GM23338 (cell line): ENCODE results near the gene GSAP. TPM values are rescaled to one million over a fixed set of nuclear protein-coding genes. Genes with fewer than 3 reads are reported as not detected.

Experiments used
- ATAC-seq: fragments of 200-7000 bp; cut with Tn5 transposase; 3 replicates; pipeline ENCODE4 v1.9.1; 2020
- DNase-seq: peaks from one replicate; pipeline ENCODE4 v3.0.0-alpha.2; 2015; ENCODE audit warnings: low spot score
- H2AFZ ChIP-seq: fragments of 200-600 bp; sonication (generic); 2 replicates; pipeline ENCODE4 v1.8.0; 2016; ENCODE audit warnings: antibody characterized with exemption, mild to moderate bottlenecking, moderate library complexity
- H3F3A ChIP-seq: fragments of 200-600 bp; sonication (generic); replicated peaks from 2 replicates; pipeline ENCODE4 v1.8.0; 2017; ENCODE audit warnings: antibody characterized with exemption, mixed run types, low read depth
- H3K27ac ChIP-seq: fragments of 200-600 bp; sonication (generic); 2 replicates; pipeline ENCODE4 v1.6.1; 2016; ENCODE audit warnings: low read depth
- H3K27me3 ChIP-seq: fragments of 200-600 bp; sonication (generic); 2 replicates; pipeline ENCODE4 v1.8.0; 2016; ENCODE audit warnings: mild to moderate bottlenecking, mixed run types, moderate library complexity; ENCODE audit not compliant: insufficient read depth
- H3K36me3 ChIP-seq: fragments of 200-600 bp; sonication (generic); 2 replicates; pipeline ENCODE4 v1.8.0; 2016; ENCODE audit warnings: mild to moderate bottlenecking; ENCODE audit not compliant: insufficient read depth
- H3K4me1 ChIP-seq: fragments of 200-600 bp; sonication (generic); 2 replicates; pipeline ENCODE4 v1.8.0; 2016; ENCODE audit warnings: mild to moderate bottlenecking, moderate library complexity; ENCODE audit not compliant: insufficient read depth
- H3K4me2 ChIP-seq: fragments of 200-600 bp; sonication (generic); 2 replicates; pipeline ENCODE4 v1.7.1; 2017; ENCODE audit warnings: mixed run types
- H3K4me3 ChIP-seq: fragments of 200-600 bp; sonication (generic); 2 replicates; pipeline ENCODE4 v1.6.1; 2016; ENCODE audit warnings: mixed run types
- H3K79me2 ChIP-seq: fragments of 200-600 bp; sonication (generic); replicated peaks from 2 replicates; pipeline ENCODE4 v1.8.0; 2017; ENCODE audit warnings: mild to moderate bottlenecking; ENCODE audit not compliant: insufficient read depth
- H3K9me2 ChIP-seq: fragments of 200-600 bp; sonication (generic); 2 replicates; pipeline ENCODE4 v1.8.0; 2017; ENCODE audit not compliant: insufficient read depth
- H4K20me1 ChIP-seq: fragments of 200-600 bp; sonication (generic); replicated peaks from 2 replicates; pipeline ENCODE4 v1.8.0; 2017; ENCODE audit warnings: mild to moderate bottlenecking; ENCODE audit not compliant: insufficient read depth
- H3K27ac Mint-ChIP-seq: 2 replicates; pipeline ENCODE4 v1.8.0; 2020; ENCODE audit warnings: inconsistent platforms, mild to moderate bottlenecking, moderate library complexity, mixed read lengths
- H3K27me3 Mint-ChIP-seq: 3 replicates; pipeline ENCODE4 v1.8.0; 2022; ENCODE audit warnings: low read depth, mild to moderate bottlenecking, moderate library complexity, mixed read lengths, inconsistent platforms; ENCODE audit not compliant: insufficient read depth, poor library complexity
- H3K36me3 Mint-ChIP-seq: 3 replicates; pipeline ENCODE4 v1.8.0; 2021; ENCODE audit warnings: low read depth, mild to moderate bottlenecking, inconsistent platforms, moderate library complexity, mixed read lengths
- H3K4me1 Mint-ChIP-seq: 3 replicates; pipeline ENCODE4 v1.8.0; 2020; ENCODE audit warnings: mild to moderate bottlenecking, inconsistent platforms, mixed read lengths
- H3K4me3 Mint-ChIP-seq: 3 replicates; pipeline ENCODE4 v1.8.0; 2021; ENCODE audit warnings: moderate library complexity, mild to moderate bottlenecking, inconsistent platforms, mixed read lengths
- H3K9me3 Mint-ChIP-seq: 3 replicates; pipeline ENCODE4 v1.8.0; 2020; ENCODE audit warnings: moderate library complexity, mild to moderate bottlenecking, inconsistent platforms, mixed read lengths
- CREB1 ChIP-seq: fragments of 250-450 bp; sonication (Bioruptor Pico); IDR thresholded peaks from 2 replicates; pipeline ENCODE4 v1.5.0; 2020; ENCODE audit warnings: low read depth, mild to moderate bottlenecking, moderate library complexity
- EZH2 ChIP-seq: fragments of 200-600 bp; sonication (generic); IDR thresholded peaks from one replicate; pipeline ENCODE4 v1.8.0; 2017; ENCODE audit warnings: antibody characterized with exemption, mild to moderate bottlenecking, low read depth; ENCODE audit not compliant: unreplicated experiment
- EZH2phosphoT487 ChIP-seq: fragments of 200-600 bp; sonication (generic); IDR thresholded peaks from one replicate; pipeline ENCODE4 v1.8.1; 2018; ENCODE audit warnings: antibody characterized with exemption; ENCODE audit not compliant: unreplicated experiment
- JUNB ChIP-seq: IDR thresholded peaks from one replicate; pipeline ENCODE4 v1.6.1; 2016; ENCODE audit warnings: antibody characterized with exemption; ENCODE audit not compliant: unreplicated experiment
- NANOG ChIP-seq: IDR thresholded peaks from 2 replicates; pipeline ENCODE4 v1.6.1; 2016; ENCODE audit warnings: antibody characterized with exemption, borderline replicate concordance
- POLR2AphosphoS5 ChIP-seq: IDR thresholded peaks from 2 replicates; pipeline ENCODE4 v1.6.1; 2016; ENCODE audit warnings: antibody characterized with exemption, low read depth
- STAT1 ChIP-seq: IDR thresholded peaks from one replicate; pipeline ENCODE4 v1.6.1; 2016; ENCODE audit warnings: antibody characterized with exemption; ENCODE audit not compliant: unreplicated experiment
- ZNF114 ChIP-seq: fragments of 250-450 bp; sonication (Bioruptor Pico); IDR thresholded peaks from 2 replicates; pipeline ENCODE4 v1.5.0; 2020; ENCODE audit warnings: mild to moderate bottlenecking, moderate library complexity
- ZNF331 ChIP-seq: fragments of 250-450 bp; sonication (Bioruptor Pico); IDR thresholded peaks from 2 replicates; pipeline ENCODE4 v1.5.0; 2020; ENCODE audit warnings: low read depth, mild to moderate bottlenecking, moderate library complexity
- polyA plus RNA-seq: library from polyadenylated mRNA; unstranded; fragments of >200 nt; fragmentation: Nextera tagmentation; extraction: Ambion mirVana; gene quantifications from 2 replicates; pipeline ENCODE4 v1.2.1, GENCODE V29; 2016
- total RNA-seq: library from RNA; depleted of rRNA; stranded (reverse); fragments of >200 nt; shearing (Covaris generic); gene quantifications from 2 replicates; pipeline ENCODE4 v1.2.3, GENCODE V29; 2014
- TF ChIP-seq, protein P1 (sequence below): IDR thresholded peaks from one replicate; pipeline ENCODE4 v1.6.1; 2018; ENCODE audit warnings: antibody characterized with exemption; ENCODE audit not compliant: unreplicated experiment
- TF ChIP-seq, protein P2 (sequence below): IDR thresholded peaks from 2 replicates; pipeline ENCODE4 v1.6.1; 2016; ENCODE audit warnings: antibody characterized with exemption
- TF ChIP-seq, protein P3 (sequence below): fragments of 250-450 bp; sonication (Bioruptor Pico); IDR thresholded peaks from 2 replicates; pipeline ENCODE4 v1.5.0; 2020; ENCODE audit warnings: mild to moderate bottlenecking, moderate library complexity

The GSAP gene
- total and polyA plus RNA-seq, 2 experiments from 2014 or later: 0.63 to 1.1 TPM

DNA sequence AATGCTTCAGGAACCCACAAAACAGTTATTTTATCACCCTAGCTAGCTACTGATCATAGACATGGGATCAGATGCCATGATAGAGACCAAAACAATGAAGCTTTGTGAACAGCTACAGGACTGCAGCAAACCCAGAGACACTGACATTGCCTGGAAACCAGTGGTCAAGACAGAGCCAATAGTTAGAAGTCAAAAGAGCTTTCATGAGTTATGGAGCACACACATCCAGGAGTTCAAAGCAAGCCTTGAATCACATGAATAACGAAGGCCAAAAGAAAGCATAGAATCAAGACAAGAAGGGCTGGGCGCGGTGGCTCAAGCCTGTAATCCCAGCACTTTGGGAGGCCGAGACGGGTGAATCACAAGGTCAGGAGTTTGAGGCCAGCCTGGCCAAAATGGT, 34.5 kb upstream of the GSAP start (continued):
- TF ChIP-seq, protein P1, sequence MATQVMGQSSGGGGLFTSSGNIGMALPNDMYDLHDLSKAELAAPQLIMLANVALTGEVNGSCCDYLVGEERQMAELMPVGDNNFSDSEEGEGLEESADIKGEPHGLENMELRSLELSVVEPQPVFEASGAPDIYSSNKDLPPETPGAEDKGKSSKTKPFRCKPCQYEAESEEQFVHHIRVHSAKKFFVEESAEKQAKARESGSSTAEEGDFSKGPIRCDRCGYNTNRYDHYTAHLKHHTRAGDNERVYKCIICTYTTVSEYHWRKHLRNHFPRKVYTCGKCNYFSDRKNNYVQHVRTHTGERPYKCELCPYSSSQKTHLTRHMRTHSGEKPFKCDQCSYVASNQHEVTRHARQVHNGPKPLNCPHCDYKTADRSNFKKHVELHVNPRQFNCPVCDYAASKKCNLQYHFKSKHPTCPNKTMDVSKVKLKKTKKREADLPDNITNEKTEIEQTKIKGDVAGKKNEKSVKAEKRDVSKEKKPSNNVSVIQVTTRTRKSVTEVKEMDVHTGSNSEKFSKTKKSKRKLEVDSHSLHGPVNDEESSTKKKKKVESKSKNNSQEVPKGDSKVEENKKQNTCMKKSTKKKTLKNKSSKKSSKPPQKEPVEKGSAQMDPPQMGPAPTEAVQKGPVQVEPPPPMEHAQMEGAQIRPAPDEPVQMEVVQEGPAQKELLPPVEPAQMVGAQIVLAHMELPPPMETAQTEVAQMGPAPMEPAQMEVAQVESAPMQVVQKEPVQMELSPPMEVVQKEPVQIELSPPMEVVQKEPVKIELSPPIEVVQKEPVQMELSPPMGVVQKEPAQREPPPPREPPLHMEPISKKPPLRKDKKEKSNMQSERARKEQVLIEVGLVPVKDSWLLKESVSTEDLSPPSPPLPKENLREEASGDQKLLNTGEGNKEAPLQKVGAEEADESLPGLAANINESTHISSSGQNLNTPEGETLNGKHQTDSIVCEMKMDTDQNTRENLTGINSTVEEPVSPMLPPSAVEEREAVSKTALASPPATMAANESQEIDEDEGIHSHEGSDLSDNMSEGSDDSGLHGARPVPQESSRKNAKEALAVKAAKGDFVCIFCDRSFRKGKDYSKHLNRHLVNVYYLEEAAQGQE: no peak
- TF ChIP-seq EZH2: no peak

DNA sequence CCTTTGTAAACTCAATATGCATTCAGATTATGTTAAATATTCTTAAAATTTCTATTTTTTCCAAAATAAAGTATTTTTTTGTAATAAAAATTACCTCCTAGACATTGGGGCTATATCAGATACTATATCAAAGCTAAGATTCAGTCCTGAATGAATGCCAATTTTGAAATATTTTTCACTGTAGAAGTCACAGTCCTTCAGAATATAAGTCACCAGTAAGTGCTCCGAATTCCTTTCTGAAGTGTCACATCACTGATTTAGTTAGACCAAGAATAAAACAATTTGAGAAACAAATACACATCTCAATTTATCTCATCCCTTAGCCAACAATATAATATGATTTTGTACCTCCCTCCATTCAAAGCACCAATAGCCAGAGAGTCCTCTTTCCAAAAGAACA, 33.9 kb upstream of the GSAP start:
- H3K4me3 Mint-ChIP-seq: no peak overlapping the region
- TF ChIP-seq POLR2AphosphoS5 (no peak), CREB1 (CRISPR knock-in tag) (no peak), EZH2phosphoT487 (no peak), JUNB (no peak), EZH2 (no peak), STAT1 (no peak), ZNF331 (CRISPR knock-in tag) (no peak), ZNF114 (CRISPR knock-in tag) (no peak), NANOG (no peak)
- TF ChIP-seq, protein P1: no peak
- TF ChIP-seq, protein P2, sequence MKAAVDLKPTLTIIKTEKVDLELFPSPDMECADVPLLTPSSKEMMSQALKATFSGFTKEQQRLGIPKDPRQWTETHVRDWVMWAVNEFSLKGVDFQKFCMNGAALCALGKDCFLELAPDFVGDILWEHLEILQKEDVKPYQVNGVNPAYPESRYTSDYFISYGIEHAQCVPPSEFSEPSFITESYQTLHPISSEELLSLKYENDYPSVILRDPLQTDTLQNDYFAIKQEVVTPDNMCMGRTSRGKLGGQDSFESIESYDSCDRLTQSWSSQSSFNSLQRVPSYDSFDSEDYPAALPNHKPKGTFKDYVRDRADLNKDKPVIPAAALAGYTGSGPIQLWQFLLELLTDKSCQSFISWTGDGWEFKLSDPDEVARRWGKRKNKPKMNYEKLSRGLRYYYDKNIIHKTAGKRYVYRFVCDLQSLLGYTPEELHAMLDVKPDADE: no peak
- TF ChIP-seq, protein P3, sequence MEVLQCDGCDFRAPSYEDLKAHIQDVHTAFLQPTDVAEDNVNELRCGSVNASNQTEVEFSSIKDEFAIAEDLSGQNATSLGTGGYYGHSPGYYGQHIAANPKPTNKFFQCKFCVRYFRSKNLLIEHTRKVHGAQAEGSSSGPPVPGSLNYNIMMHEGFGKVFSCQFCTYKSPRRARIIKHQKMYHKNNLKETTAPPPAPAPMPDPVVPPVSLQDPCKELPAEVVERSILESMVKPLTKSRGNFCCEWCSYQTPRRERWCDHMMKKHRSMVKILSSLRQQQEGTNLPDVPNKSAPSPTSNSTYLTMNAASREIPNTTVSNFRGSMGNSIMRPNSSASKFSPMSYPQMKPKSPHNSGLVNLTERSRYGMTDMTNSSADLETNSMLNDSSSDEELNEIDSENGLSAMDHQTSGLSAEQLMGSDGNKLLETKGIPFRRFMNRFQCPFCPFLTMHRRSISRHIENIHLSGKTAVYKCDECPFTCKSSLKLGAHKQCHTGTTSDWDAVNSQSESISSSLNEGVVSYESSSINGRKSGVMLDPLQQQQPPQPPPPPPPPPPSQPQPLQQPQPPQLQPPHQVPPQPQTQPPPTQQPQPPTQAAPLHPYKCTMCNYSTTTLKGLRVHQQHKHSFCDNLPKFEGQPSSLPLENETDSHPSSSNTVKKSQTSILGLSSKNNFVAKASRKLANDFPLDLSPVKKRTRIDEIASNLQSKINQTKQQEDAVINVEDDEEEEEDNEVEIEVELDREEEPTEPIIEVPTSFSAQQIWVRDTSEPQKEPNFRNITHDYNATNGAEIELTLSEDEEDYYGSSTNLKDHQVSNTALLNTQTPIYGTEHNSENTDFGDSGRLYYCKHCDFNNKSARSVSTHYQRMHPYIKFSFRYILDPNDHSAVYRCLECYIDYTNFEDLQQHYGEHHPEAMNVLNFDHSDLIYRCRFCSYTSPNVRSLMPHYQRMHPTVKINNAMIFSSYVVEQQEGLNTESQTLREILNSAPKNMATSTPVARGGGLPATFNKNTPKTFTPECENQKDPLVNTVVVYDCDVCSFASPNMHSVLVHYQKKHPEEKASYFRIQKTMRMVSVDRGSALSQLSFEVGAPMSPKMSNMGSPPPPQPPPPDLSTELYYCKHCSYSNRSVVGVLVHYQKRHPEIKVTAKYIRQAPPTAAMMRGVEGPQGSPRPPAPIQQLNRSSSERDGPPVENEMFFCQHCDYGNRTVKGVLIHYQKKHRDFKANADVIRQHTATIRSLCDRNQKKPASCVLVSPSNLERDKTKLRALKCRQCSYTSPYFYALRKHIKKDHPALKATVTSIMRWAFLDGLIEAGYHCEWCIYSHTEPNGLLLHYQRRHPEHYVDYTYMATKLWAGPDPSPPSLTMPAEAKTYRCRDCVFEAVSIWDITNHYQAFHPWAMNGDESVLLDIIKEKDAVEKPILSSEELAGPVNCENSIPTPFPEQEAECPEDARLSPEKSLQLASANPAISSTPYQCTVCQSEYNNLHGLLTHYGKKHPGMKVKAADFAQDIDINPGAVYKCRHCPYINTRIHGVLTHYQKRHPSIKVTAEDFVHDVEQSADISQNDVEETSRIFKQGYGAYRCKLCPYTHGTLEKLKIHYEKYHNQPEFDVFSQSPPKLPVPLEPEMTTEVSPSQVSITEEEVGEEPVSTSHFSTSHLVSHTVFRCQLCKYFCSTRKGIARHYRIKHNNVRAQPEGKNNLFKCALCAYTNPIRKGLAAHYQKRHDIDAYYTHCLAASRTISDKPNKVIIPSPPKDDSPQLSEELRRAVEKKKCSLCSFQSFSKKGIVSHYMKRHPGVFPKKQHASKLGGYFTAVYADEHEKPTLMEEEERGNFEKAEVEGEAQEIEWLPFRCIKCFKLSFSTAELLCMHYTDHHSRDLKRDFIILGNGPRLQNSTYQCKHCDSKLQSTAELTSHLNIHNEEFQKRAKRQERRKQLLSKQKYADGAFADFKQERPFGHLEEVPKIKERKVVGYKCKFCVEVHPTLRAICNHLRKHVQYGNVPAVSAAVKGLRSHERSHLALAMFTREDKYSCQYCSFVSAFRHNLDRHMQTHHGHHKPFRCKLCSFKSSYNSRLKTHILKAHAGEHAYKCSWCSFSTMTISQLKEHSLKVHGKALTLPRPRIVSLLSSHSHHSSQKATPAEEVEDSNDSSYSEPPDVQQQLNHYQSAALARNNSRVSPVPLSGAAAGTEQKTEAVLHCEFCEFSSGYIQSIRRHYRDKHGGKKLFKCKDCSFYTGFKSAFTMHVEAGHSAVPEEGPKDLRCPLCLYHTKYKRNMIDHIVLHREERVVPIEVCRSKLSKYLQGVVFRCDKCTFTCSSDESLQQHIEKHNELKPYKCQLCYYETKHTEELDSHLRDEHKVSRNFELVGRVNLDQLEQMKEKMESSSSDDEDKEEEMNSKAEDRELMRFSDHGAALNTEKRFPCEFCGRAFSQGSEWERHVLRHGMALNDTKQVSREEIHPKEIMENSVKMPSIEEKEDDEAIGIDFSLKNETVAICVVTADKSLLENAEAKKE: no peak

More for the DNA sequence above, 33.9 kb upstream of the GSAP start:
- Histone ChIP-seq H3K9me2 (peaks cover 8% of the 10 kb centered on the region; the same call in 1 of the 2 replicates), H3K4me2 (no peak overlapping the region), H2AFZ (no peak overlapping the region), H3K4me3 (no peak overlapping the region), H3F3A (no peaks in the 10 kb centered on the region), H3K27me3 (no peaks in the 10 kb centered on the region), H4K20me1 (no peaks in the 10 kb centered on the region), H3K27ac (no peak overlapping the region), H3K36me3 (no peaks in the 10 kb centered on the region), H3K4me1 (peaks cover 11% of the 10 kb centered on the region), H3K79me2 (no peaks in the 10 kb centered on the region)
- DNase-seq (no peak), ATAC-seq (no peak)
- Mint-ChIP-seq H3K36me3 (no peaks in the 10 kb centered on the region), H3K27me3 (peaks cover 4% of the 10 kb centered on the region), H3K27ac (no peak overlapping the region), H3K4me1 (peaks cover 9% of the 10 kb centered on the region), H3K9me3 (no peaks in the 10 kb centered on the region)
